ENCODE results near the gene TMTC2. TPM values are rescaled to one million over a fixed set of nuclear protein-coding genes. Genes with fewer than 3 reads are reported as not detected.
A peak's percentile ranks its signal among the peaks of the same experiment; 100 is the strongest.

TMTC2 gene
- total and polyA plus RNA-seq, 4 experiments from 2014 or later, result 0.09 to 8.2 (median 4.2) TPM

DNA sequence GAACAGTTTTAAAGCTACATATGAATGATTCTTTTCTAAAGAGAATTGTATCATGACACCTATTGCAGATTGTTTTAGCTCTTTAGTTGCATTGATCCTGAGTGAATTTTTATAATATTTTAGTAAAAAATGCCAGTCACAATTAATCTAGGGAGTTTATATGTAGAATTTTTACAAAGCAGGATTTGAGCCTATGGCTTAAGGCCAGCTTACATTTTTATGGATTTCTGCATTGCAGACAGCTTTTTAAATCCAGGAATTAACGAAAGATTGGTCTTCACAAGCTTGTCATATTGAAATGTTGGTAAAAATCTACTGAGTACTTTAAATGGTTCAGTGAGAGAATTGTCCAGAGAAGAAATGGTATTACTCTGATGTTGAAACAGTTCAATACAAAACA, 358.0 kb downstream of the TMTC2 start:
- intact Hi-C loops (cut with micrococcal nuclease), result no loop called here
- H3K27me3 Mint-ChIP-seq, result no peaks in the 10 kb centered on the region
- CTCF ChIA-PET (ENCODE audit: partially characterized antibody), result no interaction called here

DNA sequence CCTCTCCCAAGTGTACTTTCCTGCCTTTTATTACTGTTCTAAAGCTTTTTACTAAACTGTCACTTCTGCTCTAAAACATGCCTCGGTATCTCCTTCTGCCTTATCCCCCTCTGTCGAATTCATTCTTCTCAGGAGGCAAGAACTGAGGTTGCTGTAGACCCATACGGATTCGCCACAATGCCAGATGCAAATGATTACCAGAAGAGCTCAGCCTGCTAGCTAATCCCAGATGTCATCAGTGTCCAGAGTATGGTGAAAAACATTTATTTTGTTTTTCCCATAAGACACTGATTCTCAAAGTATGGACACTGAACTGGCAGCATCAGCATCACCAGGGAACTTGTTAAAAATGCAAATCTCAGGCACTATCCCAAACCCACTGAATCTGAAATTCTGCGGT, 359.3 kb downstream of the TMTC2 start:
- peaks cover 0 to 3% (median 0%) of the 10 kb centered on the region in 8 donors for H3K9me3 Mint-ChIP-seq
- H3K4me1 ChIP-seq (ENCODE audit: insufficient read depth, low read length), result no peaks in the 10 kb centered on the region
- no peaks in the 10 kb centered on the region for H3K36me3 Mint-ChIP-seq
- H3K27me3 ChIP-seq (ENCODE audit: insufficient read depth, low read length), result no peaks in the 10 kb centered on the region
- H3K27me3 Mint-ChIP-seq, result no peaks in the 10 kb centered on the region
- no peak overlapping the region for H3K4me3 Mint-ChIP-seq
- intact Hi-C loops (cut with micrococcal nuclease), result no loop called here
- ChIA-PET CTCF (ENCODE audit: partially characterized antibody) (no interaction called here), POLR2A (ENCODE audit: partially characterized antibody) (no interaction called here)
- no peak overlapping the region for H3K27ac ChIP-seq (ENCODE audit: low read depth, low read length)
- DNase-seq, result no peak
- H3K9me3 ChIP-seq (ENCODE audit: control insufficient read depth in 1 of 2, low read length in 2 of 2), result no peaks in the 10 kb centered on the region
- H3K27ac Mint-ChIP-seq, result no peak overlapping the region
- H3K4me1 Mint-ChIP-seq, result peaks cover 0 to 5% (median 0%) of the 10 kb centered on the region in 4 donors
- no peaks in the 10 kb centered on the region for H3K36me3 ChIP-seq (ENCODE audit: insufficient read depth, low read length)
- H3K4me3 ChIP-seq (ENCODE audit: low read length in 2 of 2), result no peak overlapping the region

More for the DNA sequence above, 358.0 kb downstream of the TMTC2 start:
- H3K4me3 Mint-ChIP-seq, result no peak overlapping the region
- Histone ChIP-seq H3K9me3 (ENCODE audit: control insufficient read depth in 1 of 2, low read length in 2 of 2) (no peaks in the 10 kb centered on the region), H3K4me3 (ENCODE audit: low read length in 2 of 2) (no peak overlapping the region), H3K36me3 (ENCODE audit: insufficient read depth, low read length) (no peaks in the 10 kb centered on the region), H3K27ac (ENCODE audit: low read depth, low read length) (no peak overlapping the region), H3K4me1 (ENCODE audit: insufficient read depth, low read length) (no peaks in the 10 kb centered on the region), H3K27me3 (ENCODE audit: insufficient read depth, low read length) (no peaks in the 10 kb centered on the region)
- POLR2A ChIA-PET (ENCODE audit: partially characterized antibody), result no interaction called here
- peaks cover 0 to 5% (median 0%) of the 10 kb centered on the region in 4 donors for H3K4me1 Mint-ChIP-seq
- peaks cover 0 to 3% (median 0%) of the 10 kb centered on the region in 8 donors for H3K9me3 Mint-ChIP-seq
- no peak overlapping the region for H3K27ac Mint-ChIP-seq
- no peak for DNase-seq
- H3K36me3 Mint-ChIP-seq, result no peaks in the 10 kb centered on the region

DNA sequence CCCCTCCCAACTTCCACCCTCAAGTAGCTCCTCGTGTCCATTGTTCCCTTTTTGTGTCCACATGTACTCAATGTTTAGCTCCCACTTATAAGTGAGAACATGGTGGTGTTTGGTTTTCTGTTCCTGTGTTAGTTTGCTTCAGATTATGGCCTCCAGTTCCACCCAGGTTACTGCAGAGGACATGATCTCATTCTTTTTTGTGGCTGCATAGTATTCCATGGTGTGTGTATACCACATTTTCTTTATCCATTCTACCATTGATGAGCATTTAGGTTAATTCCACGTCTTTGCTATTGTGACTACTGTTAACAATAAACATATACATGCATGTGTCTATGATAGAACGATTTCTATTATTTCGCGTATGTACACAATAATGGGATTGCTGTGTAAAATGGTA, 362.6 kb downstream of the TMTC2 start:
- intact Hi-C loops (cut with micrococcal nuclease), result no loop called here

DNA sequence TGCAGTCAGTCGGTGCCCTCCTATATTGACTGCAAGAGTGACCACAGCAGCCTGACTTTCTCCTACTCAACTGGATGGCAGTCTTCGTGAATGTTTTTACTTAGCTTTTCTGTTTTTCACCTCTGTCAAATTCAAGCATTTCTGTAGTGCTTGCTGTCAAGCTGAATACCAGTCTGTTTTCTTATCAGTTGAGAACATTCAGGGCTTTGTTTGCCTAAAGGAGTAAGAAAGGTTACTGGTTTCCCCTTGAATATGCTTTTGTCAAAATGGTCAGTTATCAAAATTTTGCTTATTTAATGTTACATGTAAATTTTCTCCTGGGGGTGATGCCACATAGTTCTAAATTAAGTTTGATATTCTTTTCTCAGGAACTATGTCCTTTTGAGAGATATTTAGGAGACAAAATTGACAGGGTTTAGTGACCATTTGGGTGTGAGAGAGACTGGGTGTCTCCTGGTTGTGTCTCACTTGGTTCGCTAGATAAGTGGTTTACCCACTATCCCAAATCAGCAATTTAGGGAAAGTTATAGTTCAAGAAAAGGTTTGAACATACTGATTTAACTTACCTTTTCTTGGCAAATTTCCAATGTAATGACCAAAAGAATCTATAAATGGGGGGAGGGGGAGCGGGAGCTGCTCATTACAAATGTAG, 366.3 kb downstream of the TMTC2 start:
- no peaks in the 10 kb centered on the region for H3K27me3 Mint-ChIP-seq
- H3K9me3 ChIP-seq (ENCODE audit: control insufficient read depth in 1 of 2, low read length in 2 of 2), result no peaks in the 10 kb centered on the region
- H3K27me3 ChIP-seq (ENCODE audit: insufficient read depth, low read length), result no peaks in the 10 kb centered on the region
- DNase-seq, result no peak
- peaks cover 0 to 3% (median 0%) of the 10 kb centered on the region in 8 donors for H3K9me3 Mint-ChIP-seq
- POLR2A ChIA-PET (ENCODE audit: partially characterized antibody), result no interaction called here
- CTCF ChIA-PET (ENCODE audit: partially characterized antibody), result no interaction called here
- H3K27ac ChIP-seq (ENCODE audit: low read depth, low read length), result no peak overlapping the region
- H3K27ac Mint-ChIP-seq, result no peak overlapping the region
- H3K4me3 ChIP-seq (ENCODE audit: low read length in 2 of 2), result no peak overlapping the region
- intact Hi-C loops (cut with micrococcal nuclease), result no loop called here
- peaks cover 2 to 18% of the 10 kb centered on the region in 2 donors for H3K36me3 Mint-ChIP-seq
- no peaks in the 10 kb centered on the region for H3K4me1 ChIP-seq (ENCODE audit: insufficient read depth, low read length)
- H3K36me3 ChIP-seq (ENCODE audit: insufficient read depth, low read length), result no peaks in the 10 kb centered on the region
- H3K4me3 Mint-ChIP-seq, result no peak overlapping the region
- H3K4me1 Mint-ChIP-seq, result no peaks in the 10 kb centered on the region

More for the DNA sequence above, 362.6 kb downstream of the TMTC2 start:
- no peaks in the 10 kb centered on the region for H3K9me3 ChIP-seq (ENCODE audit: control insufficient read depth in 1 of 2, low read length in 2 of 2)
- Mint-ChIP-seq H3K4me3 (peak overlapping the region in 1 of 8 donors; percentile 16), H3K4me1 (peaks cover 0 to 5% (median 0%) of the 10 kb centered on the region in 4 donors), H3K36me3 (peaks cover 2 to 13% of the 10 kb centered on the region in 2 donors), H3K27ac (no peak overlapping the region), H3K9me3 (peaks cover 0 to 3% (median 0%) of the 10 kb centered on the region in 8 donors), H3K27me3 (no peaks in the 10 kb centered on the region)
- H3K4me3 ChIP-seq (ENCODE audit: low read length in 2 of 2), result no peak overlapping the region
- ChIA-PET POLR2A (ENCODE audit: partially characterized antibody) (no interaction called here), CTCF (ENCODE audit: partially characterized antibody) (no interaction called here)
- no peak overlapping the region for H3K27ac ChIP-seq (ENCODE audit: low read depth, low read length)
- no peaks in the 10 kb centered on the region for H3K27me3 ChIP-seq (ENCODE audit: insufficient read depth, low read length)
- no peak for DNase-seq
- H3K36me3 ChIP-seq (ENCODE audit: insufficient read depth, low read length), result no peaks in the 10 kb centered on the region
- H3K4me1 ChIP-seq (ENCODE audit: insufficient read depth, low read length), result no peaks in the 10 kb centered on the region

DNA sequence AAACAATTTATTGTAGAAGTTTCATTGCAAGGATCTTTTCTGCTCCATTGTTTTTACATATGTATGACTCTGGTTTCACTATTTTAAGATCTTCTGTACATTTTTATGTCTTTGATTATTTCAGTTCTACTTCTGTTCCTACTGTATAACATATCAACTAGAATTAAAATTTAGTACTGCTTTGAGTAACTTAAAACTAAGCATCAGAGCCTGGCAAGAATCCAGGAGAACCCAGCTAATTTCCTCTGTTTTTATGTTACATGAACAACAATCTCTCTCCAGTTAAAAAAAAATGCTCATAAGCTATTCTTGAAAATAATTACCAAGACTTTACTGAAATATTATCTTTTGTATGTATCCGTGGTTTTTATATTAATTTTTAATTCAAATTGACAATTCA, 370.7 kb downstream of the TMTC2 start:
- ChIA-PET CTCF (ENCODE audit: partially characterized antibody) (no interaction called here), POLR2A (ENCODE audit: partially characterized antibody) (no interaction called here)
- Histone ChIP-seq H3K27ac (ENCODE audit: low read depth, low read length) (no peak overlapping the region), H3K27me3 (ENCODE audit: insufficient read depth, low read length) (no peaks in the 10 kb centered on the region), H3K4me3 (ENCODE audit: low read length in 2 of 2) (no peak overlapping the region), H3K9me3 (ENCODE audit: control insufficient read depth in 1 of 2, low read length in 2 of 2) (no peaks in the 10 kb centered on the region), H3K4me1 (ENCODE audit: insufficient read depth, low read length) (no peaks in the 10 kb centered on the region), H3K36me3 (ENCODE audit: insufficient read depth, low read length) (no peaks in the 10 kb centered on the region)
- Mint-ChIP-seq H3K27ac (no peak overlapping the region), H3K9me3 (peaks cover 0 to 2% (median 0%) of the 10 kb centered on the region in 8 donors), H3K27me3 (no peaks in the 10 kb centered on the region), H3K4me3 (no peak overlapping the region), H3K4me1 (no peaks in the 10 kb centered on the region), H3K36me3 (peaks cover 0 to 16% of the 10 kb centered on the region in 2 donors)
- intact Hi-C loops (cut with micrococcal nuclease), result no loop called here
- no peak for DNase-seq

DNA sequence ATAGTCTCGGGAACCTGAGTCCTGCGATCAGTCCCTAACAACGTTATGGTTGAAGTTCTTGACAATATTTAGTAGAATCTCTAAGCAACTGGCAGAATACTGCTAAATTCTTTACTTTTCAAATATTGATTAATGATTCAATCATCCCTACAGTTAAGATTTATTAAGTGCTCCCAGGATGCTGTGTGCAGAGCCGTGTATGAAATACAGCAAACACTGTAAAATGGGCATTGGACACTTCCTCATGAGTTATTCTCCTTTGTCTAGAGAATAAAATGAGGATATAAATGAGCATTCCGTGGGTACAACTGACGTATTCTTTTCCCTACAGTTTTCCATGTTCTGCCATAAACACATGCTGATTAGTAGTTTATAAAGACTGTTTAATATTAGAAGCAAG, 372.4 kb downstream of the TMTC2 start:
- H3K36me3 Mint-ChIP-seq, result peaks cover 0 to 11% of the 10 kb centered on the region in 2 donors
- CTCF ChIA-PET (ENCODE audit: partially characterized antibody), result no interaction called here

DNA sequence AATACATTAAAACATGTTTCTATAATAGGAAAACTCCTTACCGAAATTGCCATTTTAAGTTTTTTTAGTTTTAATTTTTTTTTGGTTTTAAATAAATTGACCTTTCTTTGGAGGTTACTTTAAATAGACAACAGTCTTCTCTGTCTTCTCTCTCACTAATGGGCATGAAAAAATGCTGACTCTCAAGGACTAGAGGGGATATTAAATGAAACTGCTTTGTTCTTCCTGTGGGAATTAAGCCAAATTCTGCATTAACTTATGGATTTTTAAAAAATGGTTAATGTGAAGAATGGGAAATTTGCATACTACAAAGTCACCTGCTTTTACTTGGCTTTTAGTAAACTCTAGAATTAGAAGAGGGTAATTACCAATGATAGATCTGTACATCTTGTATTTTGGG, 378.9 kb downstream of the TMTC2 start:
- Histone ChIP-seq H3K36me3 (ENCODE audit: insufficient read depth, low read length) (no peaks in the 10 kb centered on the region), H3K27me3 (ENCODE audit: insufficient read depth, low read length) (no peaks in the 10 kb centered on the region), H3K4me1 (ENCODE audit: insufficient read depth, low read length) (no peaks in the 10 kb centered on the region), H3K9me3 (ENCODE audit: control insufficient read depth in 1 of 2, low read length in 2 of 2) (no peaks in the 10 kb centered on the region), H3K4me3 (ENCODE audit: low read length in 2 of 2) (no peak overlapping the region), H3K27ac (ENCODE audit: low read depth, low read length) (no peak overlapping the region)
- CTCF ChIA-PET (ENCODE audit: partially characterized antibody), result no interaction called here
- POLR2A ChIA-PET (ENCODE audit: partially characterized antibody), result no interaction called here
- no peak overlapping the region for H3K27ac Mint-ChIP-seq
- no peak overlapping the region for H3K4me3 Mint-ChIP-seq
- H3K36me3 Mint-ChIP-seq, result peaks cover 2 to 6% of the 10 kb centered on the region in 2 donors
- H3K4me1 Mint-ChIP-seq, result no peaks in the 10 kb centered on the region
- H3K27me3 Mint-ChIP-seq, result no peaks in the 10 kb centered on the region
- no peak for DNase-seq
- peaks cover 0 to 4% (median 0%) of the 10 kb centered on the region in 8 donors for H3K9me3 Mint-ChIP-seq
- intact Hi-C loops (cut with micrococcal nuclease), result no loop called here

More for the DNA sequence above, 372.4 kb downstream of the TMTC2 start:
- H3K27ac ChIP-seq (ENCODE audit: low read depth, low read length), result no peak overlapping the region
- H3K9me3 ChIP-seq (ENCODE audit: control insufficient read depth in 1 of 2, low read length in 2 of 2), result no peaks in the 10 kb centered on the region
- Mint-ChIP-seq H3K4me3 (no peak overlapping the region), H3K27ac (no peak overlapping the region), H3K4me1 (no peaks in the 10 kb centered on the region), H3K27me3 (no peaks in the 10 kb centered on the region), H3K9me3 (peaks cover 0 to 2% (median 0%) of the 10 kb centered on the region in 8 donors)
- no peaks in the 10 kb centered on the region for H3K4me1 ChIP-seq (ENCODE audit: insufficient read depth, low read length)
- H3K36me3 ChIP-seq (ENCODE audit: insufficient read depth, low read length), result no peaks in the 10 kb centered on the region
- intact Hi-C loops (cut with micrococcal nuclease), result no loop called here
- DNase-seq, result no peak
- H3K4me3 ChIP-seq (ENCODE audit: low read length in 2 of 2), result no peak overlapping the region
- POLR2A ChIA-PET (ENCODE audit: partially characterized antibody), result no interaction called here
- H3K27me3 ChIP-seq (ENCODE audit: insufficient read depth, low read length), result no peaks in the 10 kb centered on the region
